Measurements from ENCODE around the gene ADAMTSL4.
"Not testable (repeated sequence)": the region's sequence is repeated elsewhere in the genome, so short reads cannot be mapped to it uniquely, and the experiment has no call there.

Gene ADAMTSL4

GRCh38 chr1:150566589-150567340, 17.6 kb downstream of the ADAMTSL4 start:
- DNase-seq (ENCODE audit: low read depth in 1 of 2, low spot score in 1 of 2): no peak

- peak; percentile 23 to 37 for DNase-seq (ENCODE audit: low read depth in 1 of 2, low spot score in 1 of 2)
These were observed 18.1 kb downstream of the ADAMTSL4 start for GRCh38 chr1:150567341-150567716.

- peak in 1 of 2 donors; percentile 34 for DNase-seq (ENCODE audit: low read depth in 1 of 2, low spot score in 1 of 2)
These were observed 18.7 kb downstream of the ADAMTSL4 start for GRCh38 chr1:150567717-150568593.

GRCh38 chr1:150568594-150568966, 19.4 kb downstream of the ADAMTSL4 start:
- no peak for DNase-seq (ENCODE audit: low read depth in 1 of 2, low spot score in 1 of 2)

GRCh38 chr1:150572918-150573647, 23.9 kb downstream of the ADAMTSL4 start:
- no peak for DNase-seq (ENCODE audit: low read depth in 1 of 2, low spot score in 1 of 2)

GRCh38 chr1:150573648-150574071, 24.5 kb downstream of the ADAMTSL4 start:
- not testable (repeated sequence) for DNase-seq (ENCODE audit: low read depth in 1 of 2, low spot score in 1 of 2)

- no peak for DNase-seq (ENCODE audit: low read depth in 1 of 2, low spot score in 1 of 2)
These were observed 25.3 kb downstream of the ADAMTSL4 start for GRCh38 chr1:150574260-150575071.

GRCh38 chr1:150575072-150575489, 25.9 kb downstream of the ADAMTSL4 start:
- no peak for DNase-seq (ENCODE audit: low read depth in 1 of 2, low spot score in 1 of 2)

GRCh38 chr1:150575518-150576366, 26.5 kb downstream of the ADAMTSL4 start:
- no peak for DNase-seq (ENCODE audit: low read depth in 1 of 2, low spot score in 1 of 2)

GRCh38 chr1:150576367-150576711, 27.1 kb downstream of the ADAMTSL4 start:
- no peak for DNase-seq (ENCODE audit: low read depth in 1 of 2, low spot score in 1 of 2)

GRCh38 chr1:150576794-150577556, 27.8 kb downstream of the ADAMTSL4 start:
- DNase-seq (ENCODE audit: low read depth in 1 of 2, low spot score in 1 of 2): no peak

GRCh38 chr1:150577557-150578271, 28.5 kb downstream of the ADAMTSL4 start:
- no peak for DNase-seq (ENCODE audit: low read depth in 1 of 2, low spot score in 1 of 2)

GRCh38 chr1:150578272-150579109, 29.3 kb downstream of the ADAMTSL4 start:
- peak in 1 of 2 donors; percentile 38 for DNase-seq (ENCODE audit: low read depth in 1 of 2, low spot score in 1 of 2)

- peak; percentile 70 to 71 for DNase-seq (ENCODE audit: low read depth in 1 of 2, low spot score in 1 of 2)
These were observed 30.1 kb downstream of the ADAMTSL4 start, which contains the start of gene MCL1 for GRCh38 chr1:150579110-150579944. MCL1 (minus strand) TSS chr1:150579610; CDS start chr1:150579530, 80 bp downstream.

GRCh38 chr1:150579945-150580642, 30.9 kb downstream of the ADAMTSL4 start:
- DNase-seq (ENCODE audit: low read depth in 1 of 2, low spot score in 1 of 2): no peak

- not testable (repeated sequence) for DNase-seq (ENCODE audit: low read depth in 1 of 2, low spot score in 1 of 2)
These were observed 31.8 kb downstream of the ADAMTSL4 start for GRCh38 chr1:150580966-150581365.

All from stimulated activated CD4-positive, alpha-beta T cell treated with anti-CD3 and anti-CD28 coated beads, Interleukin-15, amount 100 ng/mL, for 1 hour (primary cell).